HG03439 (cell line): ENCODE data around the gene OR52N1.

Experiments used
- ATAC-seq: cut with Tn5 transposase; IDR thresholded peaks from one replicate; pipeline ENCODE4 v1.9.1; 2021; ENCODE audit warnings: mild to moderate bottlenecking, moderate library complexity; ENCODE audit not compliant: unreplicated experiment

The OR52N1 gene

DNA sequence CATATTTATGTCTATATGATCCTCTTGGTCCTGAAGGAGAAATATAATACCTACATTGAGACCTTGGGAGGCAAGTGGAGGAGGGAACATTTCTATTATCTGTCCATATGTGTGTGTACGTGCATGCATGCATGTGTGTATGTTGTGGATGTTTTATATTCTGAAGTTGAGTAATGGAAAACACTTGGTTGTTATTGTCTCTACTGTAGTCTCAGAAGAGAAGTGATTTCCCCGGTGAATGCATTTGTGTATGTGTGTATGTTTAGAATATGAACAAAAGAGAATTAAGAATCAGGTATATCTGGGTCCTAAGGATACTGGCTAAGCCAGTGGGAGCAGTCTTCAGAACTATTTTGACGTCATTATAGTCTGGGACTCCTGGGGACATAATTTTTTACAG is at the start of gene OR52N1:
OR52N1 (minus strand) TSS at position 101 of the 400 bp plus-strand sequence. CDS start 2,449 bp downstream, outside the sequence.
- no peak for ATAC-seq

DNA sequence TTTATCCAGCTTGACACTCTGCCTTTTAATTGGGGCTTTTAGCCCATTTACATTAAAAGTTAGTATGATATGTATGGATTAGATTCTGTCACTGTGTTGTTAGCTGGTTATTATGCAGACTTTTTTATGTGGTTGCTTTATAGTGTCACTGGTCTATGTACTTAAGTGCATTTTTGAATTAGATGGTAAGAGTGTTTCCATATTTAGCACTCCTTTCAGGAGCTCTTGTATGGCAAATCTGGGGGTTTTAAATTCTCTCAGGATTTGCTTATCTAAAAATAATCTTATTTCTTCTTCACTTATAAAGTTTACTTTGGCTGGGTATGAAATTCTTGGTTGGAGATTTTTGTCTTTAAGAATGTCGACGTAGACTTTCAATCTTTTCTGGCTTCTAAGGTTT is 46.6 kb upstream of the OR52N1 start:
- ATAC-seq: no peak

GRCh38 chr11:5833446-5833845 is 42.4 kb upstream of the OR52N1 start:
- no peak for ATAC-seq

- no peak for ATAC-seq
Measured at GRCh38 chr11:5831196-5831829, 40.2 kb upstream of the OR52N1 start.

- peak; percentile 66 for ATAC-seq
Measured at GRCh38 chr11:5818245-5818886, 27.3 kb upstream of the OR52N1 start.

GRCh38 chr11:5815534-5815933 is 24.5 kb upstream of the OR52N1 start:
- ATAC-seq: no peak

DNA sequence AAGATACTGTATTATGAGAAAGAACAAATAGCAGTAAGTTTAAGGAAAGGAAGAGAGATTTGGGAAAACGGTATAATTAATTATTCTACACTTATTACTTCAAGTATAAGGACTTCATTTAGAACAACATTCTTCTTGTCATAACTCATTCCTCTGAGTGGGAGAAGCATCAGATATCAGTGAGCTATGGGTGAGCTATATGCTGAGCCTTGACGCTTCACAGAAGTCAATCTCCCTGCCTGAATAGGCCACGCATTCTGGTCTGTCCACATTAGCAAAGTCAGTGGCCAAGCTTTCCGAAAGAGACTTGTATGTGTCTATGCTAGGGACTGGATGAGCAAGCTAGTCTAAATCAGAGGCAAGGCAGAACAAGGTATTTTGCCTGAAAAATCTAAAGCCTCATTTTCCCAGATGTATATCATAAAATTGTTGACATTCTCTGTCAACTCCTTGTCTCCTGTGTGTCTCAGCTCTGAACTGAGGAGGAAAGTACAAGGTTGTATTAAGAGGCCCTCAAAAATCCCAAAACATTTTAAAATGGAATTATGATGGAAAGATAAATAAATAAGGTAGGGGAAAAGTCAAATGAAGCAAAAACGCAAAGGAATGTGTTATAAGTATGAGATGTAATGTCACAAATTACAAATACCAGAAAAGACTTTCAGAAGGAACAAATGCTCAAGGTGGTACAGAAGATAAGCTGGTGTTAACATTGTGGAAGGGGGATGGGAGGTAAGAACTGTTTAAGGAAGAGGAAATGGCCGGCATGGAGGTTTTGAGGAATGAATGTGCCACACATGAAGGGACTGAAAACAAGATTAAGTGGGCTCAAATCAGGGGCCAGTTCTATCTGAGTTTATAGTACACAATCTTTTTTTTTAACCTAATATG is 19.1 kb upstream of the OR52N1 start:
- ATAC-seq: no peak

DNA sequence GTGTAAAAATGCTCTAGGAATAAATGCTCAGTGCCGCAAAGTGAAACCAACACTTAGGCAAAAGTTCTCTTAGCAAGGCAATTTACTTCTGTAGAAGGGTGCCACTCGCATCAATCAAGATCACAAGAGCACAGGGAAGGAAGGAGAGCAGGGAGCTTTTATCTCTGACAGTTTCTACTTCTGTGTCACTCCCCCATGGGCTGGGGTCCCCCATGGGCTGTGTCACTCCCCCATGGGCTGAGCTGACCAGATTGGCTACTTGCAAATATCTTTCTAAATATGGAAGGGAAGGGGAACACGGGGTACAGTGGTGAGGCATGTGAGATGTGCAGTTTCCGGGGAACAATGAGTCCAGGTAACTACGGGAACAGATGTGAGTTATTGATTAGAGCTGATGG is 18.1 kb upstream of the OR52N1 start:
- peak; percentile 24 for ATAC-seq

DNA sequence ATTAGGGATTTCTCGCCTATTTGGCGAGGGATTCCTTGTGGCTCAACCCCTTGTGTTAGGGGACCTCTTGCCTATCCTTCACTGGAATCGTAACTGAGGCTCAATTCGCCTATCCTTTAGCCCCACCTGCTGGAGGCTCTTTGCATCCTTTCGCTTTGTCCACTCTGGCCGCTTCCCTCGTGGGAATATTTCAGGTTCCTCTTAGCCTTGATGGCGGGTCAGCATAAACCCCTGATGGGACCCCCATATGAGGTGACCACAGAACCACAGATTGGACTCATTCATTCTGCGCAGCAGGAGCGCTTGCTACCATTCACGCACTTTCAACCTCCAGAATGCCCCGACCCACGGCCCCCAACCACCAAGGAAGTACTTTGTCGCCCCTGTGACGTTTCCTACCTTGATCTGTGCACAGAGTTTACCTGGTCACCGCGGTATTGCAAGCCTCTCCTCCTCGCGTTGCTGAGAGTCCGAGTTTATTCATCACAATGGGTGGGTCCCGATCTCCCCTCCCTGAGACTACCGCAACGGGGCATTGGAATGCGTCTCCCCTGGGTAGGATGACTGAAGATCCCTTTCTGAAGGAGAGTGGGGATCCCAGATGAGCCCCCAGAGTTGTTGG is 17.5 kb upstream of the OR52N1 start, which contains the start of gene OR52N2:
OR52N2 (plus strand) TSS at position 425 of the 622 bp plus-strand sequence. CDS start 11,412 bp downstream, outside the sequence.
- peak; percentile 94 for ATAC-seq

- ATAC-seq: no peak
Measured at GRCh38 chr11:5807580-5807979, 16.5 kb upstream of the OR52N1 start.

DNA sequence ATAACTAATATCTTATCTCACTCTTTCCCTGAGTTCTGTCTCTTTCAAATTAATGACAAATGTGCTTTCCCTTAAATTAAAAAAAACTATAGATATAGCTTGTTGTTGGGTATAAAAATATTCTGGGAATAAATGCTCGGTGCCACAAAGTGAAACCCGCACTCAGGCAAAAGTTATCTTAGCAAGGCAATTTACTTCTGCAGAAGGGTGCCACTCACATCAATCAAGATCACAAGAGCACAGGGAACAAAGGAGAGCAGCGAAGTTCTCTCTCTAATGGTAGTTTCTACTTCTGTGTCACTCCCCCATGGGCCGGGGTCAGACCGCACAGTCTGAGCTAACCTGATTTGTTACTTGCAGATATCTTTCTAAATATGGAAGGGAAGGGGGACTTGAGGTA is 12.9 kb upstream of the OR52N1 start:
- no peak for ATAC-seq

- no peak for ATAC-seq
Measured at GRCh38 chr11:5796541-5796940, 5.5 kb upstream of the OR52N1 start.

DNA sequence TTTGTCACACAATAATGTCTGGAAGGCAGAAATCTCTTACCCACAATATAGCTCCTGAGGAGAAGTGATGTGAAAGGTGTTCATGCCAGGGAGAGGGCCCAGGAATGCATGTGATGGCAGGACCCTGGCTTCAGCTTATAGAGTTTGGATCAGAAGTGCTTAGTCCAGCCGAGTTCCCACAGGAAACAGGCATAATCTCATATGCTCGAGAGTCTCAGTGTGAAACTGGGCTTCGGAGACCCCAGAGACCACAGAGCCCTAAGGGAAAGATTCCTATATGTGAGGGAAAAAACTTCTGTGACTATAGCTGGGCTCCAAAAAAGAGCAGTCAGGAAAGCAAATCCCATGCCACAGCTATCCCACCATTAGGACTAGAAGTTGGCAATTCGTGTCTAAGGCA is 7.8 kb downstream of the OR52N1 start, which contains the start of gene OR52N5:
OR52N5 (minus strand) TSS at position 101 of the 400 bp plus-strand sequence. CDS start 4,721 bp downstream, outside the sequence.
- no peak for ATAC-seq

DNA sequence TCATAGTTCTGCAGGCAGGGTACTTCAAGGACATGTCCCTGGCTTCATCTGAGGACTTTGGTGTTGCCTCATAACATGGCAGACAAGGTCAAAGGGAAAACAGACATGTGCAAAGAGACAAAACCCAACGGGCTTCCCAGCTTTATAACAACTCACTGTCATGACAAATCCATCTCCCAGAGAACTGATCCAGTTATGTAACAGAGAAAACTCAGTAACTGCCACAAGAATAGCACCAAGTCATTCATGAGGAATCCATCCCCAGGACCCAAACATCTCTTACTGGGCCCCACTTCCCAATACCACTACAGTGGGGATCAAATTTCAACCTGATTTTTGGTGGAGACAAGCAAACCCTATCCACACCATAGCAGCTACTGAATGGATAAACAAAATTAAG is 24.0 kb downstream of the OR52N1 start:
- no peak for ATAC-seq

- no peak for ATAC-seq
Measured at GRCh38 chr11:5753943-5754342, 37.1 kb downstream of the OR52N1 start, which contains the start of gene OR52N4. Gene OR52N4, plus strand, starts transcription at chr11:5754243. Its CDS starts 498 bp downstream, at chr11:5754741.

- no peak for ATAC-seq
Measured at GRCh38 chr11:5749836-5750235, 41.2 kb downstream of the OR52N1 start.

DNA sequence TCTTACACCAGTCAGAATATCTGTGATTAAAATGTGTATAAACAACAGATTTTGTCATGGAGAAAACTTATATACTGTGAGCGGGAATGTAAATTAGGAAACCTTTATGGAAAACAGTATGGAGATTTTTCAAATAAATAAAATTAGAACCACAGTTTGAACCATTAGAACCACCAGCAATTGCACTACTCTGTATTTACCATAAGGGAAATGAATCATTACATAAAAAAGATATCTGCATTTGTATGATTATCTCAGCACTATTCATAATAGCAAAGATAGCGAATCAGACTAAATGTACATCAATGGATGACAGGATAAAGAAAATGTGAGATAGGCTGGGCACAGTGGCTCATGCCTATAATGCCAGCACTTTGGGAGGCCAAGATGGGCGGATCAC is 44.5 kb downstream of the OR52N1 start:
- ATAC-seq: no peak

- no peak for ATAC-seq
Measured at GRCh38 chr11:5738431-5738830, 52.6 kb downstream of the OR52N1 start.

- ATAC-seq: no peak
Measured at GRCh38 chr11:5737670-5738392, 53.2 kb downstream of the OR52N1 start.

- no peak for ATAC-seq
Measured at GRCh38 chr11:5737091-5737490, 54.0 kb downstream of the OR52N1 start.
